Ishikawa (cell line): ENCODE data around the gene SH3RF3.

Experiments
- CEBPB ChIP-seq: IDR thresholded peaks from 2 replicates; pipeline ENCODE4 v1.6.1; 2012
- CREB1 ChIP-seq: IDR thresholded peaks from 2 replicates; pipeline ENCODE4 v1.6.1; 2012; ENCODE audit warnings: low read depth
- EGR1 ChIP-seq: IDR thresholded peaks from 2 replicates; pipeline ENCODE4 v1.6.1; 2012
- EP300 ChIP-seq: IDR thresholded peaks from 2 replicates; pipeline ENCODE4 v1.6.1; 2012; ENCODE audit warnings: borderline replicate concordance
- FOXM1 ChIP-seq: IDR thresholded peaks from 2 replicates; pipeline ENCODE4 v1.6.1; 2012; ENCODE audit warnings: low read depth, borderline replicate concordance
- NFIC ChIP-seq: IDR thresholded peaks from 2 replicates; pipeline ENCODE4 v1.6.1; 2012
- RAD21 ChIP-seq: IDR thresholded peaks from 2 replicates; pipeline ENCODE4 v1.6.1; 2012; ENCODE audit warnings: low read depth
- TCF12 ChIP-seq: IDR thresholded peaks from 2 replicates; pipeline ENCODE4 v1.6.1; 2012; ENCODE audit warnings: low read depth
- TEAD4 ChIP-seq: IDR thresholded peaks from 2 replicates; pipeline ENCODE4 v1.6.1; 2012
- YY1 ChIP-seq: IDR thresholded peaks from 2 replicates; pipeline ENCODE4 v1.6.1; 2012; ENCODE audit warnings: low read depth
- ZBTB7A ChIP-seq: IDR thresholded peaks from 2 replicates; pipeline ENCODE4 v1.6.1; 2012; ENCODE audit warnings: low read depth
- TF ChIP-seq, protein P1 (sequence below): IDR thresholded peaks from 2 replicates; pipeline ENCODE4 v1.6.1; 2012; ENCODE audit warnings: low read depth, mild to moderate bottlenecking
- TF ChIP-seq, protein P2 (sequence below): IDR thresholded peaks from 2 replicates; pipeline ENCODE4 v1.6.1; 2012
- TF ChIP-seq, protein P3 (sequence below): IDR thresholded peaks from 2 replicates; pipeline ENCODE4 v1.6.1; 2012

DNA sequence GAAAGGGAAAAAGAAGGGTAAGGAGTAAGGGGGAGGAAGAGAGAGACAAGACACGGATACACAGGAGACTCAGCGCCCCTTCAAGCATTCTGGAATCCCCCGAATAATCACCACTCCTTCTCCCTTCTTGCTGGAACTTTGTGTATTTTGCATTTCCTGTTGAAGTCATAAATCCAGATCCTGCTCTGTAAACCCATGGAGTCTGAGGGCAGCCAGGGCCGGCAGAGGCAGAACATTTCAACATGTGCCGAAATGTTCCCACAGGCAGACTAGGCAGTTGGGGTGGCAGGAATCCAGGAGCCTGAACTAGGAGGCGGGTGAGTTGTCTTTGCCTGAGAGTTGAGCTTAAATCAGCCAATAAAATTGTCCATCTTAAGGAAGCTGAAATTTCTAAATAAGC, 193.1 kb downstream of the SH3RF3 start:
- TF ChIP-seq EP300, result no peak
- no peak for TF ChIP-seq NFIC
- TF ChIP-seq CREB1, result no peak
- TF ChIP-seq, protein P1, sequence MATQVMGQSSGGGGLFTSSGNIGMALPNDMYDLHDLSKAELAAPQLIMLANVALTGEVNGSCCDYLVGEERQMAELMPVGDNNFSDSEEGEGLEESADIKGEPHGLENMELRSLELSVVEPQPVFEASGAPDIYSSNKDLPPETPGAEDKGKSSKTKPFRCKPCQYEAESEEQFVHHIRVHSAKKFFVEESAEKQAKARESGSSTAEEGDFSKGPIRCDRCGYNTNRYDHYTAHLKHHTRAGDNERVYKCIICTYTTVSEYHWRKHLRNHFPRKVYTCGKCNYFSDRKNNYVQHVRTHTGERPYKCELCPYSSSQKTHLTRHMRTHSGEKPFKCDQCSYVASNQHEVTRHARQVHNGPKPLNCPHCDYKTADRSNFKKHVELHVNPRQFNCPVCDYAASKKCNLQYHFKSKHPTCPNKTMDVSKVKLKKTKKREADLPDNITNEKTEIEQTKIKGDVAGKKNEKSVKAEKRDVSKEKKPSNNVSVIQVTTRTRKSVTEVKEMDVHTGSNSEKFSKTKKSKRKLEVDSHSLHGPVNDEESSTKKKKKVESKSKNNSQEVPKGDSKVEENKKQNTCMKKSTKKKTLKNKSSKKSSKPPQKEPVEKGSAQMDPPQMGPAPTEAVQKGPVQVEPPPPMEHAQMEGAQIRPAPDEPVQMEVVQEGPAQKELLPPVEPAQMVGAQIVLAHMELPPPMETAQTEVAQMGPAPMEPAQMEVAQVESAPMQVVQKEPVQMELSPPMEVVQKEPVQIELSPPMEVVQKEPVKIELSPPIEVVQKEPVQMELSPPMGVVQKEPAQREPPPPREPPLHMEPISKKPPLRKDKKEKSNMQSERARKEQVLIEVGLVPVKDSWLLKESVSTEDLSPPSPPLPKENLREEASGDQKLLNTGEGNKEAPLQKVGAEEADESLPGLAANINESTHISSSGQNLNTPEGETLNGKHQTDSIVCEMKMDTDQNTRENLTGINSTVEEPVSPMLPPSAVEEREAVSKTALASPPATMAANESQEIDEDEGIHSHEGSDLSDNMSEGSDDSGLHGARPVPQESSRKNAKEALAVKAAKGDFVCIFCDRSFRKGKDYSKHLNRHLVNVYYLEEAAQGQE, result no peak
- TF ChIP-seq TCF12, result no peak
- TF ChIP-seq CEBPB, result no peak
- TF ChIP-seq, protein P2, sequence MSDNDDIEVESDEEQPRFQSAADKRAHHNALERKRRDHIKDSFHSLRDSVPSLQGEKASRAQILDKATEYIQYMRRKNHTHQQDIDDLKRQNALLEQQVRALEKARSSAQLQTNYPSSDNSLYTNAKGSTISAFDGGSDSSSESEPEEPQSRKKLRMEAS, result no peak
- TF ChIP-seq ZBTB7A, result no peak
- TF ChIP-seq TEAD4, result no peak
- no peak for TF ChIP-seq FOXM1
- no peak for TF ChIP-seq EGR1
- no peak for TF ChIP-seq YY1
- no peak for TF ChIP-seq RAD21
- TF ChIP-seq, protein P3, sequence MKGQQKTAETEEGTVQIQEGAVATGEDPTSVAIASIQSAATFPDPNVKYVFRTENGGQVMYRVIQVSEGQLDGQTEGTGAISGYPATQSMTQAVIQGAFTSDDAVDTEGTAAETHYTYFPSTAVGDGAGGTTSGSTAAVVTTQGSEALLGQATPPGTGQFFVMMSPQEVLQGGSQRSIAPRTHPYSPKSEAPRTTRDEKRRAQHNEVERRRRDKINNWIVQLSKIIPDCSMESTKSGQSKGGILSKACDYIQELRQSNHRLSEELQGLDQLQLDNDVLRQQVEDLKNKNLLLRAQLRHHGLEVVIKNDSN, result no peak
